EH (cell line): Measurements from ENCODE around the gene CBR3.

Experiments used
- DNase-seq: peaks from one replicate; pipeline ENCODE4 v3.0.0-alpha.2; 2015; ENCODE audit warnings: low read depth

The CBR3 gene

DNA sequence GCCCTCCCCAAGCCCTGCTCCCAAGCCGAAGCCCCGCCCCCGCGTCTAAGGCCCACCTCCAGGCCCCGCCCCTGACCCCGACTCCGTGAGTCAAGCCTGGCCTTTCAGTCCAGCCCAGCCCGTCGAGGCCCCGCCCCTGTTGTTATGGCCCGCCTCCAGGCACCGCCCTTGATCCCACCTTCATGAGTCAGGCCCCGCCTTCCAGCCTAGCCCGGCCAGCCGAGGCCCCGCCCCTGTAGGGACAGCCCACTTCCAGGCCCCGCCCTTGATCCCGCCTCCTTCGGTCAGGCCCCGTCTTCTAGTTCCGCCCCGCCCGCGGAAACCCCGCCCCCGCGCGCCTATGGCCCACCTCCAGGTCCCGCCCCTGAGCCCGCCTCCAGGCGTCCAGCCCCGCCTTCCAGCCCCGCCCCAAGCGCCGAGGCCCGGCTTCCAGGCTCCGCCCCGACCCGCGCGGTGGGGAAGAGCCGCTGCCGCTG, 21.5 kb downstream of the CBR3 start:
- peak; percentile 99 for DNase-seq

DNA sequence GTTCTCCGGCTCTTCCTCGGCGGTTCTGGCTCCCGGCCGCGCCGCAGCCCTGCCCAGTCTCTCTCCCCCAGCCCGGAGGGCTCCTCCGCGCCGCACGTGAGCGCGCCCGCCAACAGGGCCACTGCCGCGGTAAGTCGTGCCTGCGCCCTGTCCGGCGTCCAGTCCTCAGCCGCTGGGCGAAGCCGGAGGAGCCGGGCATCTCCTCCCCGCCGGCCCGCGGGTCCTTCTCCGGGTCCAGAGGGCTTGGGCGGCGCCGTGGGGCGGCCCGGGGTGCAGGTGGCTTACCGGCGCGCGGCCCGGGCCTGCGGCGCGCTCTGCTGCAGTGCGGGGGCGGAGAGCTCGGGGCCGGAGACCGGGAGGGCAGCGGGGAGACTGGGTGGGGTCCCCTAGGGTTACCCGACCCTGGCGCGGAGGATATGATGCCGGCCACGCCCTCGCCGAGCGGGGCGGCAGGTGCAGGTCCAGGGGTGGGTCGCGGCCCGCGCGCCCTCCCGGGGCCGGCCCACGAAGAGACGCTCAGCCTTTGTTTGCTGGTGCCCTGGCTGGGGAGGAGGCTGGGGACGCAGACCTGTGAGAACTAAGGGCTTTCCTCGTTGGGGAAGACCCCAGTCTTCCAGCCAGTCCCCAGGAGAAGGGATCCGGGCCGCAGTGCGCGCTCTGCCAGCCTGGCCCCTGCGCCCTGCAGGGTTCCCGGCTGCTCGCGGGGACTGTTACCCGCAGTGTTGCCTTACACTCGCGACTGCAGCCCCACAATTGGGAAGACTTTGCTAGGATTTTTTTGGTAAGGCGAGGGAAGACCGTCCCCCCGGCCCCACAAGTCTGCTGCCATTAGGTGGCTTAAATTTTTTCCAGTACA, 22.2 kb downstream of the CBR3 start, which contains the start of gene DOP1B:
DOP1B (plus strand) TSS at position 10 of the 856 bp plus-strand sequence. CDS start 7,910 bp downstream, outside the sequence.
- DNase-seq = no peak

DNA sequence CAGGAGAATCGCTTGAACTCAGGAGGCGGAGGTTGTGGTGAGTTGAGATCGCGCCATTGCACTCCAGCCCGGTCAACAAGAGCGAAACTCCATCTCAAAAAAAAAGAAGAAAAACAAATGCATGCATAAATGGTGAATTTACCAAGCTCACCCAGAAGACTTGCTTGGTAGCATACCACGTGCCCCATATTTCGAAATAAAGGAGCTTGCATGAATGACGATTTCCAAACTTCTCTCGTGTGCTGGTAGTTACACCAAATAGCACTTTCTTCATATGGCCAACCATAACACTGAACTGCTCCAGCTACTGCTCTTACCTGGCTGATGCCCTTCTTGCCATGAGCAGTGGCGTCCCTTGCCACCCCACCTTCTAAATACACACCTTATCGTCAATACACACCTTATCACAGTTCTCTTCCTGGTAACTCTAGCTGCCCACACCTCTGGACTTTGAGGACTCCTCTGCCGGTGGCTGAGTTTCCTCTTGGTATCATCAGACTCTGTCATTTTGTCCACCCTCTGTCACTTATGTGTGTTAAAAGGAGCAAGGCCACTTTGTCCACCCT, 24.6 kb downstream of the CBR3 start:
- DNase-seq = no peak

DNA sequence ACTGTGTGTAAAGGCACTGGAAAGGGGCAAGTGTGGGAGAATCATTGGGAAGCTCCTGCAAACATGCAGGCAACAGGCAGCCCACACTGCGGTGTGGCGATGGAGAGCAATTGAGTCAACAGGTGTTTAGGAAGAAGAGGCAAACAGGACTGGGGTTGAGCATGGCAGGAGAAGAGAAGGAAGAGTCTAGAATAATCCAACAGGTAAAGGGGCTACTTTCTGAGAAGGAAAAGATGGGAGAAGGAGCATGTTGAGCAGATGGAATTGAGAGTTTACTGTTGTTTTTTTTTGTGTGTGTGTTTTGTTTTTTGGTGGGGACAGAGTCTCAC, 25.9 kb downstream of the CBR3 start:
- no peak for DNase-seq

DNA sequence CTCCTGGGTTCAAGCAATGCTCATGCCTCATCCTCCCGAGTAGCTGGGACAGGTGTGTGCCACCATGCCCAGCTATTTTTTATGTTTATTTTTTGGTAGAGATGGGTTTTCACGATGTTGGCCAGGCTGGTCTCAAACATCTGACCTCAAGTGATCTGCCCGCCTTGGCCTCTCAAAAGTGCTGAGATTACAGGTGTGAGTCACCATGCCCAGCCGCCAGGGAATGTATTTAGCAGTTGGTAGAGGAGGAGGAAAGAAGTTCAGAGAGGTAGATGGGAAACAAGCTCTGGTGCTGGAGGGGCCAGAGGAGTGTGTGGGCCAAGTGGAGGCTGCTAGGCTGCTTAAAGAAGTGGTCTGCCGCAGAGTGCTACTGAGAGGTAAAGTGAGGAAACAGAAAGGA, 27.8 kb downstream of the CBR3 start:
- DNase-seq = no peak

DNA sequence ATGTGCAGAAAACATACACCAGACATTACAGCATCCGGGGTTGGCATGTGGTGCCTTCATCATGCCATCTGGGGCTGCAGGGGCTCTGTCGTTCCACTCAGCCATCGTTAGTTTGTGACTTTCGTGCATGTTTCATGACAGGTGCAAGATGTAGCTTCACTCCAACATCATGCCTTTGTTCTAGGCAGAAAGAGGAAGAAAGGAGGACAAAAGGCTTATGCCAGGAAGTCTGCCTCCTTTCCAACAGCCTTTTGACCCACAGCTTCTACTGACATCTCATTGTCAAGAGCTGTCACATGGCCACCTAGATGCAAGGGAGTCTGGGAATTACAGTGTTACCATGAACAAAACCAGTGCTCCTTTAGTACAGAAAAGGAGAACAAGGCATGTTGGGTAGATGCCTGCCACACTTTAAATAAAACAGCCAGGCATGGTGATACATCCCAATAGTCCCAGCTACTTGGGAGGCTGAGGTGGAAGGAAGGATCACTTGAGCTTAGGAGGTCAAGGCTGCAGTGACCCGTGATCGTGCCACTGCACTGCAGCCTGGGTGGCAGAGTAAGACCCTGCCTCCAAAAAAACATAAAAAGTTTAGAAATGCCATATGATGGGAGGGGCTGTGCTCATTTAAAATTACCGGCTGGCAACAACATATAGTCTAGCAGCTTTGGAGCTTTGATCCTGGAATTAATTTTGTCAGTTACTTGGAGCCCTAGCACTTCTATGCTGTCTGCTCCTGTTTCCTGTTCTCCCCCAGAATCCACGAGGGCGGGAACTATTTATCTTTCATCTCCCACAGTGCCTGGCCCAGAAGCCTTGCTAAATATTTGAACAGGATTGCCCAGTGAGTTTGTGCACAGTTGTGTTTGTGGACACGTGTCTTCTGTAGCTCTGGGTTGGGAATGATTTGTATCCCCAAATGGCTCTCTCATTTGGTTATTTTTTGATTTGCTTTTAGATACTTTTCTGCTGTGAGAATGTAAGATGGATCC, 29.2 kb downstream of the CBR3 start:
- peak; percentile 17 for DNase-seq

DNA sequence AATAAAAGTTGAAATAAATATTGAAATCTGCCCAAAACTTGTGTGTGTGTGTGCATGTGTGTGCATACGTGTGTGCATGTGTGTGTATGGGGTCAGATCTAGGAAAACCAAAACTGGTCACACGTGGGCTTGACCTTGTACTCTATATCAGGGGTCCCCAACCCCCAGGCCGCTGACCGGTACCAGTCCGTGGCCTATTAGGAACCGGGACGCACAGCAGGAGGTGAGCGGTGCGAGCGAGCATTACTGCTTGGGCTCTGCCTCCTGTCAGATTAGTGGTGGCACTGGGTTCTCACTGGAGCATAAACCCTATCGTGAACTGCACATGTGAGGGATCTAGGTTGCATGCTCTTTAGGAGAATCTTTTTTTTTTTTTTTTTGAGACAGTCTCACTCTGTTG, 30.5 kb downstream of the CBR3 start:
- DNase-seq = no peak

DNA sequence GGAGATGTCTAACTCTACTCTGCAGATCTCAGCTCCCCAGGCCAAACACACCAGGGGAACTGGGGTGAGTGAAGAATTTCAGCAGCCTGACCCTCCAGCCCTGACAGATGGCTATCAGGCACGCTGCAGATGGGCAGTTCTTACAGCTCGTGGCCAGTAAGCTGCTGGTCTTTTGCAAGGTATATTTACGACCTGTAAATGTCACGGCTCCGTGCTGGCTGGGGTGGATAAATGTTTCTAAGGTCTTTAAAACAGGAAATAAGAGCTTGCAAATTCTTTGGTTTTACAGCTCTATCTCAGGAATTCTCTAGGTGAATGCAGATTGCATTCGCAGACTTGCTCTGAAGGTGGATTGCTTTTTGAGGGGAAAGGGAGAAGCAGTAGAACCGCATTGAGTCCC, 31.8 kb downstream of the CBR3 start:
- peak; percentile 12 for DNase-seq

DNA sequence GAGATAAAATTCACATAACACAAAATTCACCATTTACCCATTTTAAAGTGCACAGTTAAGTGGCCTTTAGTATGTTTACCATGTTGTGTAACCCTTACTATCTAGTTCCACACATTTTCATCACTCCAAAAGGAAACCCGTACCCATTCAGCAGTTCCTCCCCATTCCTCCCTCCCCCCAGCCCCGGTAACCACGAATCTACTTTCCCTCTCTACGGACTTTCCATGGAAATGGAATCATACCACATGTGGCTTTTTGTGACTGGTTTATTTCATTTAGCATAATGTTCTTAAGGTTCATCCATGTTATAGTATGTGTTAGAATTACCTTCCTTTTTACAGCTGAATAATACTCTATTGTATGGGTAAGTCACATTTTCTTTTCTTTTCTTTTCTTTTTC, 32.7 kb downstream of the CBR3 start:
- no peak for DNase-seq

DNA sequence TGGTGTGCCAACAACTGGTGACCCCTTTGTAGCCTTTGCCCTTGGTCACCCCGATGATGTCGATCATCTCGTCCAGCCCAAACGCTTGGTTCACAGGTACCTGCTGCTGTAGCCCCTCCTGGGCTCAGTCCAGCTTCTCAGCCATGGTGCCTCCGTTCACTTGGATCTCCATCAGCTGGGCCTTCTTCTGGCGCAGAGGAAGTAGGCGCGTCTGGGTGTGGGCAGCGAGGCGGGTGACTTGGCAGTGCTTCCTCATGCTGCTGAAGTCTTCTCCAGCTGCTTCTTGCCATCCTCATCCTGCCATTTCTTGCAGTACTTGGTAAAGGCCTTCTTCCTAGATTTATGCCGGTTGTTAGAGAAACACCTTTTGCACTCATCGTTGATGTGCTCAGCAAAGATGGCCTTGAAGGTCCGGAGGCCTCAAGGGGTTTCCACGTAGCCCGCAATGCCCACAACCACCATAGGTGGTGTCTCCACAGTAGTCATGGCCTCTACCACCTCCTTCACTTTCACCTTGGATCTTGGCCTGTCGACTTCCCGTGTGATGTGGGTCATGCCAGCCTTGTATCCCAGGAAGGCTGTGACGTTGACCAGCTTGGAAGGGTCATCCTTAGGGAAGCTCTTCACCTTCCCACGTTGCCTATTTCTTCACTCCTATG, 34.7 kb downstream of the CBR3 start:
- DNase-seq = no peak

DNA sequence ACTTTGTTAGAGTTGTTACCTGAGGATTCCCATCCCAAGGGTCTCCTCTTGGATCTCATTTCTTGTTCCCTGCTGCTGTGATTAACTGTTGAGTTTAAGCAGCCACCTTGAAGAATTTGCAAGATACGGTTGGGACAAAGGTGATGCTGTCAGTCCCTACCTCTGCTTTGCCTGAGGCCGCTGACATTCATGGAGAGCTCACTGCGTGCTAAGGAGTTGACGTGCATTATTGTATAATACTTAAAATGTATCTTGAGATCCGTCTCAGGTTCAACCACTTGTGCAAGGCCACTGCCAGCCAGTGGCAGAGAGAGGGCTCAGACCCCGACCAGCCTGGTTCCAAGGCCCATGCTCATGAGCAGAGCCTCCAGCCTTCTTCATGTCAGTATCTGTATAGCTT, 35.9 kb downstream of the CBR3 start:
- no peak for DNase-seq

DNA sequence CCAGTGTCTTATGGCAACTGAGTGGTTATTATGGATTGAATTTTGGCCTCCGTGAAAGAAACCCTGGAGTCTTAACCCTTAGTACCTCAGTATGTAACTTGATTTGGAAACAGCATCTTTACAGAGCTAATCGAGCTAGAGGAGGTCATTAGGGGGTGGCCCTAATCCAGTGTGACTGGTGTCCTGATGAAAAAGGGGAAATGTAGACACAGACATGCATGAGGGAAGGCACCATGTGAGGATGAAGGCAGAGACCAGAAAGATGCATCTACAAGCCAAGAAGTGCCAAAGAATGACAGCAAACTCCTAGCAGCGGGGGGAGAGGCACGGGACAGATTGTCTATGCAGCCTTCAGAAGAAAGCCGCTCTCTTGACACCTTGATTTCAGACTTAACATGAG, 36.5 kb downstream of the CBR3 start:
- no peak for DNase-seq

DNA sequence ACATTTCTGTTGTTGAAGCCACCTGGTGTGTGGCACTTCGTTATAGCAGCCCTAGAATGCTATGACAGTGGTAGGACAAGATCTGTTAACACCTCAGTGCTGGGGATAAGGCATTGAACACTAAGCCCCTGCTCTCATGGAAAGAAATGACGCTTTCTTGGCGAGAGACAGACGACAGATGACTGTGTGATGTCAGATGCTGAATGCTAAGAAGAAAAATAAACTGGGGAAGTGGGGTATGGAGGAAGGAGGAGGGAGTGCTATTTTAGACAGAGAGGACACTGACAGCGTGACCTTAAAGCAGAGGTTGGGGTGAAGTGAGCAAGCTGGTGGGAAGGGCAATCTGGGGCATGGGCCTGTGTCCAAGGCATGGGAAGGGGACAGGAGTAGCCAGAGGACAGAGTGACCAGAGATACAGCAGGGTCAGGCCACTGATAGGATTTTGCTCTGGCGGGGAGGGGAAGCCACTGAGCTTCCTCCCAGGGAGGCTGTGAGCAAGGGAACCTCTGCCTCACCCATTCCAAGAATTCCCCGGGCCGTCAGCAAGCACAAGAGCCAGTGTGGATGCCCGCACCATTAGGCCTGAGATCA, 37.0 kb downstream of the CBR3 start:
- DNase-seq = no peak

DNA sequence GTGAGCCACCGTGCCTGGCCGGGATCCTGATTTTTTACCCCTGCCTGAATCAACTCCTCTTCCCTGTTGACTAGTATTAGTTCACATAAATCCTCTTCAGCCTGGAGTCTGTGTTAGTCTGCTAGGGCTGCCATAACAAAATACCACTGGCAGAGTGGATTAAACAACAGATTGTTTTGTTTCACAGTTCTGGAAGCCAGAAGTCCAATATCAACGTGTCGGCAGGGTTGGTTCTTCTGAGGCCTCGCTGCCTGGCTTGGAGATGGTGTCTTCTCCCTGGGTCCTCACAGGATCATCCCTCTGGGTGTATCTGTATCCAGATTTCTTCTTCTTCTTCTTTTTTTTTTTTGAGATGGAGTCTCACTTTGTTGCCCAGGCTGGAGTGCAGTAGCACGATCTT, 39.9 kb downstream of the CBR3 start:
- DNase-seq = no peak

DNA sequence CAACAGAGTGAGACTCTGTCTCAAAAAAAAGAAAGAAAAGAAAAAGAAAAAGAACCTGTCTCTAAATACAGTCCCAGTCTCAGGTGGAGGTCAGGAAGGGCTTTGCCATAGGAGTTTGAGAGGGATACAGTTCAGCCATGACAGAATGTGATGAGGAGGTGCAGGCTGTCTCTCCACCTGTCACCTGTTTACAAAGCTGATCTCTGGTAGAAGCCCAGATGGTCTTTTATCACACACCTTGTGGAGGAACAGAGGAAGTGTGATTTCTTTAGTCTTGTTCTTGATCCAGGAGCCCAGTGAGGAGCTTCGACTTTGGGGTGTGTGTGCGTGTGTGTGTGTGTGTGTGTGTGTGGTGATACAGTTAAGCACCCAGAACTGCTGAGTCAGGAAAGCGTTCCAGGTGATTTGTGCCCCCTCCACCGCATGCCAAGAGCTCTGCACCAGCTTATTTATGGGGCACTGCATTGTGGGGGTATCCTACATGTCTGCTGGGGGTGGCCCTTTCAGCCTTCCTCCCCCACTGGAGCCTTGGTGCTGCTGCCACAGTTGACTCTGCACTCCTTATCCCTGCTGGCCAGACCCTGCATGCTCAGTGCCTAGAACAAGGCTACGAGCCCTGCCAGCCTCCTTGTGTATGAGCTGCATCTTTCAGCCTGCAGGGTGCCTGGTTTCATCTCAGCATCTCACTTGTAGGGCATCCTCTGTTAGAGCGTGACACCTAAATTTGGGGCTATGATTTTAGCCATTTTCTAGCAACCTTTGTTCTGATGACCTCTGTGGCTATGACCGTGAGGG, 41.1 kb downstream of the CBR3 start:
- no peak for DNase-seq

DNA sequence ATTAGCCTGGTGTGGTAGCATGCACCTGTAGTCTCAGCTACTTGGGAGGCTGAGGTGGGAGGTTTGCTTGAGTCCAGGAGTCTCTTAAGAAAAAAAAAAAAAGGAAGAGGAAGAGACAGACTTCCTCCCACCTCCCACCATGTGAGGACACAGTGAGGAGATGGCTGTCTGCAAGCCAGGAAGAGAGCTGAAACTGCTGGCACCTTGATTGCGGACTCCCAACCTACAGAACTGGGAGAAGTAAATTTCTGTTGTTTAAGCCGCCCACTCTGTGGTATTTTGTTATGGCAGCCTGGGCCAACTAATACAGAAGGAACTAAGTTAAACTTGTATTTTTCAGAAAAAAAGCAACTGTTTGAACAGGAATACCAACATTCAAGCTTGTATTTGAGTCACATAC, 43.5 kb downstream of the CBR3 start:
- no peak for DNase-seq

DNA sequence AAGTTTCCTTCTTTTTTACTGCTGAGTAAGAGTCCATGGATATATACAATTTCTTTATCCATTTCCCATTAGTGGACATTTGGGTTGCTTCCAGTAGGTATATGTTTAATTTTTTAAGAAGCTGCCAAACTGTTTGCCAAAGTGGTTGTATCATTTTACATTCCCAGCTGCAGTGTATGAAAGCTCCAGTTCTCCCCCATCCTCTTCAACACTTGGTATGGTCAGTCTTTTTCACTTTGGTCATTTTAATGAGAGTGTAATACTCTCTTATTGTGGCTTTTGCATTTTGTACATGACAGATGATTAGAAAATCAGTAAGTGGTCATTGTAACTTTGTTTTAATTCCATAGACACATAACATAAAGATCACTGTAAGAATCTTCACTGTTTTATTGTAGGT, 44.3 kb downstream of the CBR3 start:
- DNase-seq = no peak

DNA sequence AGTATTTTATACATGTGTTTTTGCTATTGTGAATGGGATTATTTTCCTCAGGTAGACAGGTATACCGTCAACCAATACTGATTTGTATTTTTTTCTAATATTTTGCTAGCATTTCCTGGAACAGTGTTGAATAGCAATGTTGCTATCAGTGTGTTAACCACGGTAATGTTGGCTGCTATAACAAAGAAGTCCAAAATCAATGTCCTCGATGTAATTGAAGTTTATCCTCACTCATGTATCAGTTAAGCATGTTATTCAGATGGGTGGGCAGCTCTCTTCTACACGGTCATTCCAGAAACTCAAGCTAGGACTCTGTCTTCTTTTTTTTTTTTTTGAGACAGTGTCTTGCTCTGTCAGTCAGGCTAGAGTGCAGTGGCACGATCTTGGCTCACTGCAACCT, 46.1 kb downstream of the CBR3 start:
- DNase-seq = no peak

DNA sequence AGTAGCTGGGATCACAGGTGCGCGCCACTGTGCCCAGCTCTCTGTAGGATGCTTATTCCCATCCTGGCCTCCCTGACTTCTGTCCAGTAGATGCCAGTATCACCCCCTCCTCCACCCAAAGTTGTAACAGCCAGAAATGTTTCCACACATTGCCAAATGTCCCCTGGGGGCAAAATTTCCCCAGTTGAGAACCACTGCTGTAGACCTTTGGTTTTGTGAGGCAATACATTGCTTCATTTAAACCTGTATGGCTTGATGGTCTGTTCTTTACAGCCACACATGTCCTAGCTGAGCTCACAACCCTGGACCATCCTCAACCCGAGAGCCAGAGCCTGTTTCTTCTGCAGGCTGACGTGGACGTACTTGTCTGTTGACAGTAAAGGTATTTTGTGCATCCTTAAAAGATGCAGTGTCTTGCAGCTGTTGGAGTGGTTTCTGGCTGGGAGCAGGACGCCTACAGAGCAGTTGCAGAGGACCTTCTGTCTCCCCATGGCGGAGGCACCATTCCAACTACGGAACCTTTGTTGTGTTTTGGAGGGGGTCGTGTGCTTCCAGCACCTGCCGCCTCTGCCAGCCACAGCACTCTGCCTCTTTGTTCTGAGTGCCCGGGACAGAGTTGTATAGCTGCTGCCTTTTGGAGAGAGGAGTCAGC, 48.4 kb downstream of the CBR3 start:
- DNase-seq = peak; percentile 45

DNA sequence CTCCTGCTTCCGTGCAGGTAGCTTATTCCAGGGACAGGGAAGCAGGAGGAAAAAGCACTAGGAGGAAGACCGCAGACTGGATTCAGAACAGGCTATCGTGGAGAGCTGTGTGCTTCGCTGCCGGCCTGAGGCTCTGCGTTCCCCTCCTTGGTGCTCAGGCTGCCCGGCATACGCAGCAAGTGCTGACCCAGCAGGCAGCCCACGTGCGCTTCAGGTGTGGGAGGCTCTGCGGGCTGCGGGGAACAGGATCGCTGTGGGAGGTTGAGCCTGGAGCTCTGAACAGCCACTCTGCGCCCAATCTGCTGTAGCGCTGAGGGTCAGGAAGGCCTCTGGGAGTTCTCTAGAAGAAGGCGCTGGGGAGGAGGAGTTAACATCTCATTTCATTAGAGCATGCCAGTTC, 49.7 kb downstream of the CBR3 start:
- no peak for DNase-seq
